Activated T-cell treated with anti-CD3 and anti-CD28 coated beads, Interleukin-2, amount 50 U/mL, for 72 hours (primary cell): Measurements from ENCODE around the gene TTC39C. TPM values are rescaled to one million over a fixed set of nuclear protein-coding genes. Genes with fewer than 3 reads are reported as not detected.

Experiments used
- ATAC-seq, 2 donors: fragments of 150-1000 bp; cut with Tn5 transposase; replicated peaks in 1 of 2; 2 replicates each; pipeline ENCODE4 v1.10.0; 2021; ENCODE audit warnings: moderate library complexity in 2 of 2, mild to moderate bottlenecking in 1 of 2
- DNase-seq, 2 donors: peaks; one replicate each; pipeline ENCODE4 v3.0.0; 2021 to 2022; ENCODE audit warnings: mixed read lengths in 1 of 2
- H3K27ac Mint-ChIP-seq: one replicate; pipeline ENCODE4 v1.8.0; 2022; ENCODE audit warnings: mild to moderate bottlenecking, moderate library complexity, mixed read lengths
- H3K27me3 Mint-ChIP-seq: one replicate; pipeline ENCODE4 v1.8.0; 2022; ENCODE audit warnings: low read depth, mixed read lengths
- H3K36me3 Mint-ChIP-seq, 2 donors: one replicate each; pipeline ENCODE4 v1.8.0; 2022; ENCODE audit warnings: mixed read lengths in 2 of 2, mild to moderate bottlenecking in 1 of 2; ENCODE audit not compliant: insufficient read depth in 2 of 2
- H3K4me1 Mint-ChIP-seq: one replicate; pipeline ENCODE4 v1.8.0; 2022; ENCODE audit warnings: low read depth, mixed read lengths
- H3K4me3 Mint-ChIP-seq, 2 donors: one replicate each; pipeline ENCODE4 v1.8.0; 2022; ENCODE audit warnings: mild to moderate bottlenecking in 2 of 2, mixed read lengths in 2 of 2, moderate library complexity in 2 of 2
- H3K9me3 Mint-ChIP-seq, 2 donors: one replicate each; pipeline ENCODE4 v1.8.0; 2022; ENCODE audit warnings: mixed read lengths in 2 of 2
- total RNA-seq, 2 donors: library from RNA; stranded (reverse); gene quantifications; one replicate each; pipeline ENCODE4 v1.2.3, GENCODE V29; 2022

The TTC39C gene
- total RNA-seq, 2 donors from 2014 or later, result 38.8 to 41.3 TPM

DNA sequence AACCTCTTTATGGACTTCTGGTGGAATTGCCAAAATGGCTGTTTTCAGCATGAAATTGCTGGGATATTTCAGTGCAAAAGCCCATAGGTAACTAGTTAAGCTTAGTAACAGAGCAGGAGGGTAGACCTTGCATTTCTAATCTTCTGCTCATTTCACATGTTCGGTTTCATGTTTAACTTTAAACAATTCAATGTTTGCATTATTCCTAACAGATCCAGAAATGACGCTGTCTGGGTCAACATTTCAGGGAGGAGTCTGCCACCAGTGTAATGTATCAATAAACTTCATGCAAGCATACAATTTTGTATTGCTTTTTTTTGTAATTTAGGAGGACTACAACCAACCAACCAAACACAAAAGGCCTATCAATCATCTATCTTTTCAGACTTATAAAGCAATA lies 146.8 kb downstream of the TTC39C start:
- no peak for DNase-seq
- Mint-ChIP-seq H3K27me3 (no peaks in the 10 kb centered on the region), H3K36me3 (no peaks in the 10 kb centered on the region), H3K9me3 (no peaks in the 10 kb centered on the region), H3K4me1 (peaks cover 5% of the 10 kb centered on the region), H3K27ac (no peak overlapping the region), H3K4me3 (no peak overlapping the region)
- ATAC-seq, result no peak

DNA sequence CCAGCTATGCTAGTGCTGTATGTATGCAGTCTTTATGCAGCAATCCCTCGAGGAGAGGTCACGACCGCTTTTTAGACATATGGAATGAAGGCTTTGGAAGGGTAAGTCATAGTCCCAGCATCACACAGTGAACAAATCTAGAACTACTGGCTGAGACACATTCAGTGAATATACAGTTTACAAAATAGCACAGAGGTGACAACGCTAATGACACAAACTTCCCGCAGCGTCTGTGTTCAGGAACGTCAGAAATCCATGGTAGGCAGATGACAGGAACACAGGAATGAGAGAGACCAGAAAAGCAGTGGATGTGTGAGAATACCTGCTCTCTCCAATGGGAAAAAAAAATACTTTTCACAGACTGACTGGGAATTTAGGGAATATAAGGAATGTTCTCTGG lies 153.9 kb downstream of the TTC39C start:
- H3K27ac Mint-ChIP-seq, result no peak overlapping the region
- ATAC-seq (no peak), DNase-seq (no peak)
- H3K4me3 Mint-ChIP-seq, result no peak overlapping the region
- peaks cover under 1% of the 10 kb centered on the region for H3K4me1 Mint-ChIP-seq
- H3K36me3 Mint-ChIP-seq, result no peaks in the 10 kb centered on the region
- no peaks in the 10 kb centered on the region for H3K27me3 Mint-ChIP-seq
- H3K9me3 Mint-ChIP-seq, result no peaks in the 10 kb centered on the region

DNA sequence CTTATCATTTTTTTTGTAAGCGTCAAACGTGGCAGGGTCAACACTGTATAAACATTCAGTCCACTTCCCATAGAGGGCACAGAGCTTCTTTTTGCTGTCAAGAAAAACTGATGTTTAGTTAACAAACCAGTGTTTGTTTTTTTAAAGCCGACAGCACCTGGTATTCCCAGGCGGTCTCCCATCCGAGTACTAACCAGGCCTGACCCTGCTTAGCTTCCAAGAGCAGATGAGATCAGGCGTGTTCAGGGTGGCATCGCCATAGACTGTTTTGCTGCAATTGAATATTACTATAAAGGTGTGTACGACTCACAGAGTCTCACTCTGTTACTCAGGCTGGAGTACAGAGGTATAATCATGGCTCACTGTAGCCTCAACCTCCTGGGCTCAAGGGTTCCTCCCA lies 155.8 kb downstream of the TTC39C start:
- DNase-seq, result peak in 1 of 2 donors; percentile 3
- Mint-ChIP-seq H3K4me3 (no peak overlapping the region), H3K27me3 (no peaks in the 10 kb centered on the region), H3K4me1 (peaks cover 6% of the 10 kb centered on the region), H3K27ac (no peak overlapping the region), H3K36me3 (no peaks in the 10 kb centered on the region), H3K9me3 (no peaks in the 10 kb centered on the region)
- peak in 1 of 2 donors; percentile 33 for ATAC-seq

DNA sequence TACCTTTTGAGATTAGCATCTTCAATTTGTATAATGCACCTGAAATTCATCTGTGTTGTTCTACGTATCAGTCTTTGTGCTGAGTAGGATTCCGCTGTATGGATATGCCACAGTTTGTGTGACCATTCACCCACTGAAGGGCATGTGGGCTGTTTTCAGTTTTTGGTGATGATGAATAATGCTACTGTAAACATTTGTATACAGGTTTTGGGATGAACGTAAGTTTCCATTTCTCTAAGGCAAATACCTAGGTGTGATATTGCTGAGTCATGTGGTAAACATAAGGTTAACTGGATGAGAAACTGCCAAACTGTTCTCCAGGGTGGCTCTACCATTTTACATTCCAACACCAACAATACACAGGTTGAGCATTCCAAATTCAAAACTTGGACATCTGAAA lies 159.4 kb downstream of the TTC39C start:
- peak; percentile 51 to 69 for ATAC-seq
- H3K4me1 Mint-ChIP-seq, result peaks cover 6% of the 10 kb centered on the region
- DNase-seq, result peak in 1 of 2 donors; percentile 3
- no peaks in the 10 kb centered on the region for H3K36me3 Mint-ChIP-seq
- no peak overlapping the region for H3K27ac Mint-ChIP-seq
- H3K9me3 Mint-ChIP-seq, result no peaks in the 10 kb centered on the region
- no peaks in the 10 kb centered on the region for H3K27me3 Mint-ChIP-seq
- H3K4me3 Mint-ChIP-seq, result no peak overlapping the region

DNA sequence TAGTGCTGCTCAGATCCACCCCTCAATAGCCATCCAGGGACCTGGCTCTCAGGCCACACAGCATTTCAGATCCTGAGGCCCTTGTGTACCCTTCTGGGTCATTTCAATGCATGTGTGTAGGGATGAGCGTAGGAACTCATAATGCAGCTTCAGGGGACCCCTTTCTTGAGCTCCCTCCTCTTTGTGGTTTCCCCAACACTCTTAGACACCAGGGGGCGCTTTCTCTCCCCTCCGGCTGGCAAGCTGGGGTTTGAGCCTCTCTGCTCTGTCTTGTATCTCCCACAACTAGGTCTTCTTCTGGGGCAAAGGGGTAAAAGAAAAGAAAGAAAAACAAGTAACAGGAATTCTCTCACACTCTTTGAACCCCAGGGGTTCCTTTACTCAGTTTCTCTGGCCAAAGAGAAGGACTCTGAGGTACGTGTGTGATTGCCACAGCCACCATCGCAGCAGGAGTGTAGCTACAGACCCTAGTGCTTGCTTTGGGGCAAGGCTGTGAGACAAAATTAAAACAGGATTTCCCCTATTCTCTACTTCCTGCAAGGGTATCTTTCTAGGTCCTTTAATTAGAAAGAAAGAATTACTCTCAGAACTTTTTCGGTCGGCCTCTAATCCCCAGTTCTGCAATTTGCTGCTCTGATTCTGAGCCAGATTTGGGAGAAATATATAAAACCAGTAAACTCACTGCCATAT lies 162.3 kb downstream of the TTC39C start:
- no peak overlapping the region for H3K4me3 Mint-ChIP-seq
- DNase-seq, result peak; percentile 61 to 62
- no peak overlapping the region for H3K27ac Mint-ChIP-seq
- H3K27me3 Mint-ChIP-seq, result no peaks in the 10 kb centered on the region
- no peaks in the 10 kb centered on the region for H3K9me3 Mint-ChIP-seq
- peak in 1 of 2 donors; percentile 53 for ATAC-seq
- H3K36me3 Mint-ChIP-seq, result no peaks in the 10 kb centered on the region
- H3K4me1 Mint-ChIP-seq, result peaks cover 10% of the 10 kb centered on the region

DNA sequence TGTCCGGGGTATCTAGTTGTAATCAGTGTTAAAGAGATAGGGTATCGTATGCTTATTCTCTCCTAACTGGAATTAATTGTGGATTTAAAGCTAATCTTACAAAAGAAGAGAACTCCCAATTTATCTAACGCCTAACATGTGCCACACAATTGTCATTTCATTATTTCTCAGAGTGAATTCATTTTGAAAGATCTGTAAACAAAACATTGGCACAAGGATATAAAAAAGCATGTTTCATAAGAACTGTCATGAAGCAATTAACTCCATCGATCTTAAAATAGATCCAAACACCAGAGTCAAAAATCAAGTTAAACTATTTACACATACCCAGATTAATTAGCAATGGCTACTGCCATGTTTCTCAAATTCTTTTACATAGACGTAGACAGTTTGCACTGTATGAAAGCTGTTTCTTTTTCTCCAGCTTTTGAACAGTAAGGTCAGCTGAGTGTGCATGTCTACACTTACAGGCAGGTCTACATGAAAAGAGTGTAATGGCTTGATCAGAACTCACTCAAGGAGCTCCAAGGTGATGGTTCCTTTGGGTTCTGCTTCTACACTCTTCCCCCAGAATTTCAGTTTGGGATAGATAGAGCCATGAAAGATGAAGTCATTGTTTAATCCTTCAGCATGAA lies 163.1 kb downstream of the TTC39C start:
- Mint-ChIP-seq H3K4me3 (no peak overlapping the region), H3K27me3 (no peaks in the 10 kb centered on the region), H3K4me1 (peaks cover 16% of the 10 kb centered on the region), H3K27ac (no peak overlapping the region), H3K9me3 (no peaks in the 10 kb centered on the region), H3K36me3 (no peaks in the 10 kb centered on the region)
- ATAC-seq (no peak), DNase-seq (no peak)

DNA sequence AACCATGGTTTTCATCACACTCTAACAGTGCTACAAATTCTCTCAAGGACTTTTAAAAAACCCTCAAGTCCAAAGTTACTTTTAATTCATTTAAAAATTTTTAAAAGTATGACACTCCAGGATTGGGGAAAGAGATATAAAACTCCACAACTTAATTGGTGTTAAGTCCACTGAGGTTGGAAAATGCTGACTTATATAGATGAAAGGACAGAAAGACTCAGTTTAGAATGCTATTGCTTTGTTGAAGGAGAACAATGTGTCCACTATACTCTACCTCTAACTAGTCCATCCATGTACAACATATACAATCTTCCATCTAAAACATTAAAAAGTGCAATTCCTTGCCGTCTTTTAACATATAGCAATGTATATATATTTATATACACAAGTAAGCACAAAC lies 165.5 kb downstream of the TTC39C start:
- no peak overlapping the region for H3K27ac Mint-ChIP-seq
- H3K27me3 Mint-ChIP-seq, result peaks cover 6% of the 10 kb centered on the region
- H3K4me1 Mint-ChIP-seq, result peaks cover 11% of the 10 kb centered on the region
- ATAC-seq (no peak), DNase-seq (no peak)
- H3K36me3 Mint-ChIP-seq, result no peaks in the 10 kb centered on the region
- no peak overlapping the region for H3K4me3 Mint-ChIP-seq
- no peaks in the 10 kb centered on the region for H3K9me3 Mint-ChIP-seq

DNA sequence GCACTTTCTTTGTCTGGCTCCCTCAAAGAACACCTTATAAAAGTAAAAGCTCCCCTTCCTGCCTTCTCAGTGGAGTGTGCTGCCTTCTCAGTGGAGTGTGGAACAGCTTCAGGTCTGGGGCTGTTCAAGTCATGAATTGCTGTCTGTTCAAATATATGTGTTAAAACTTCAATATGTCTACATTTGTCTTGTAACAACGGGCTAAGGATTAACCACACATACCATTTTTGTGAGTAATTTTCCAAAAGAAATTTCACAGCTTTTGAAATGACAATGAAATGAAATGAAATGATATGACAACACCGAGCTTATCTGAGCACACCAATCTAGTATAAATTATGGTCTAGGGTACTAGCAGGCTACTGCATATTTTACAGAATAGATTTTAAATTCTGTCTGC lies 167.3 kb downstream of the TTC39C start:
- Mint-ChIP-seq H3K9me3 (no peaks in the 10 kb centered on the region), H3K27ac (no peak overlapping the region), H3K27me3 (peaks cover 6% of the 10 kb centered on the region), H3K4me3 (no peak overlapping the region), H3K4me1 (peaks cover 11% of the 10 kb centered on the region), H3K36me3 (no peaks in the 10 kb centered on the region)
- DNase-seq (no peak), ATAC-seq (peak; percentile 31 to 58)

Other genes with a start within 250 kb of the TTC39C start
- gene CABYR, start 124.3 kb downstream of the TTC39C start, total RNA-seq, result 1 to 10 TPM in 1 of 2 donors, under 1 TPM in 1; 0.65 to 2.1 TPM